GM19463 (cell line): Measurements from ENCODE around the gene NEIL3.

Experiments used
- ATAC-seq: cut with Tn5 transposase; IDR thresholded peaks from one replicate; pipeline ENCODE4 v1.9.1; 2021; ENCODE audit warnings: mild to moderate bottlenecking, moderate library complexity; ENCODE audit not compliant: unreplicated experiment

The NEIL3 gene, protein sequence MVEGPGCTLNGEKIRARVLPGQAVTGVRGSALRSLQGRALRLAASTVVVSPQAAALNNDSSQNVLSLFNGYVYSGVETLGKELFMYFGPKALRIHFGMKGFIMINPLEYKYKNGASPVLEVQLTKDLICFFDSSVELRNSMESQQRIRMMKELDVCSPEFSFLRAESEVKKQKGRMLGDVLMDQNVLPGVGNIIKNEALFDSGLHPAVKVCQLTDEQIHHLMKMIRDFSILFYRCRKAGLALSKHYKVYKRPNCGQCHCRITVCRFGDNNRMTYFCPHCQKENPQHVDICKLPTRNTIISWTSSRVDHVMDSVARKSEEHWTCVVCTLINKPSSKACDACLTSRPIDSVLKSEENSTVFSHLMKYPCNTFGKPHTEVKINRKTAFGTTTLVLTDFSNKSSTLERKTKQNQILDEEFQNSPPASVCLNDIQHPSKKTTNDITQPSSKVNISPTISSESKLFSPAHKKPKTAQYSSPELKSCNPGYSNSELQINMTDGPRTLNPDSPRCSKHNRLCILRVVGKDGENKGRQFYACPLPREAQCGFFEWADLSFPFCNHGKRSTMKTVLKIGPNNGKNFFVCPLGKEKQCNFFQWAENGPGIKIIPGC

DNA sequence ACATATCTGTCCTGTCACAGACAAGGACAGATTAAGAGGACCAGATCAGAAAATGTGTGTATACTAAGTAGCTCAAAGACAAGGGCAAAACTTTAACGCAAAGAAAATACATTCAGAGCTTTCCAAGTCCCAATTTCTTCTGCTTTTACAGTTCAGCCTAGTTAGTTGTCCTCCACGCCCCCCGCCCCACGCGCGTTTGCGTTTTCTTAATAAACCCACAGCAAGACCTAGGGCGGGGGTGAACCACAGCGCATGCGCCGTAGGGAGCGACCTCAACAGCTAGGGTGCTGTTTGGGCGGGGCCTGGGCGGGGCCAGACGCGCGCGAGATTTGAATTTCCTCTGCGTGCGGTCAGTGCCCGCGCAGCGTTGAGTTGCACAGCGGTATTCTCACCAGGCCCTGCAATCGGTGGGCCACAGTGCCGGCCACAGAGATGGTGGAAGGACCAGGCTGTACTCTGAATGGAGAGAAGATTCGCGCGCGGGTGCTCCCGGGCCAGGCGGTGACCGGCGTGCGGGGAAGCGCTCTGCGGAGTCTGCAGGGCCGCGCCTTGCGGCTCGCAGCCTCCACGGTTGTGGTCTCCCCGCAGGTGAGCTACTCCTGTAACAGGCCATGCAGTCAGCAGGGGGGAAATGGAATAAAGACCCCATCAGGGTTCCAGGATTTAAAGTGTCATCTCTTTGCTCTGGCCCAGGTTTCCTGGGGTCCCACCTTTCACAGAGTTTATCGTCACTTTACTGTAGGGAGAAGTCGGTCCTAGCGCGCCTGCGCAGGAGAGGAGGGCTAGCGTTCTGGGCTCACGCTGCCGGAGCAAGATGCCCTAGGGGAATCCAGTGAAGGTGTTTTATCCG lies at the start of gene NEIL3:
NEIL3 (plus strand) TSS at position 353 of the 850 bp plus-strand sequence; CDS start at position 433, 80 bp downstream.
- peak; percentile 87 for ATAC-seq

DNA sequence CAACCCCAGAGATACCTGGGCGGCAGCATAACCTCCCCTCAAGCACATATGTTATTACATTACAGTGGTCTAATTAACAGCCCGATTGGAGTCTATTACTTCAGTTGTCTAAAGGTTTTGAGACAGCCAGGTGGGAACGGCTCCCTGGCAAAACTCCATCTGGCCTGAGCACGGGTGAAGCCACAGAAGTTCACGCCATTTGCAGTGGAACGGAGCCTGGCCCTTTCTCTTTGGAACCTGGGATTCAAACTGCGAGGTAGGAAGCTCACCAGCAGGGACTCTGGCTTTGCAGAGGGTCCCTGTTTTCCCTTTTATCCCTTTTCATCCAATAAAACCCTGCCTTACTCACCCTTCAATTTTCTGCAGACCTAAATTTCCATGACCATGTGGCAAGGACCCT lies 45.9 kb upstream of the NEIL3 start:
- no peak for ATAC-seq

DNA sequence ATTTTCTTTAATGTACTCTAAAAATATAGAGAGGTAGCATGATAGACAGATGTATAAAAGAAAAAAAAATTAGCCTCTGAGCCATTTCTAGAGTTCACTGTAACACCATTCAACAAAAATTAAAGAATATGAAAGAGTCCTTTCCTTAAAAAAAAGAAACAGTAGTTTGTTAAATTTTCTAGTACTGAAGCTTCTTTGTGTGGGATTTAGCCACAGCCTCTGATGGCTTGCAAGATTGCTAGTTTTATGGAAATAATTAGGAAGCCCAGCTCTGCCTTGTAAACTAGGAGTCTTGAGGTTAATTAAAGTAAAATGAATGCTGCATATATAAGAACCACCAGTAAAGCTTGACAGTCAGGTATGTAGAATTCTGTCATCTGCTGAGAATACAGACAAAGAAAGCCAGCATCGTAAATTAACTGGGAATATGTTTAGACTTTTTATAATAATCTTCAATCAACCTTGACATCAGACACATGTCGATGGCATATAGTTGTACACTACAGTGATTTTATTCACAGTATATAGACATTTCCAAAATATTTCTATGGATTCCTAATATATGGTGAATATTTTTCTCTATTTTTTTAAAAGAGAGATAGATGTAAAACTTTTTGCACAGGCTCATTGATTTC lies 44.8 kb upstream of the NEIL3 start:
- no peak for ATAC-seq

DNA sequence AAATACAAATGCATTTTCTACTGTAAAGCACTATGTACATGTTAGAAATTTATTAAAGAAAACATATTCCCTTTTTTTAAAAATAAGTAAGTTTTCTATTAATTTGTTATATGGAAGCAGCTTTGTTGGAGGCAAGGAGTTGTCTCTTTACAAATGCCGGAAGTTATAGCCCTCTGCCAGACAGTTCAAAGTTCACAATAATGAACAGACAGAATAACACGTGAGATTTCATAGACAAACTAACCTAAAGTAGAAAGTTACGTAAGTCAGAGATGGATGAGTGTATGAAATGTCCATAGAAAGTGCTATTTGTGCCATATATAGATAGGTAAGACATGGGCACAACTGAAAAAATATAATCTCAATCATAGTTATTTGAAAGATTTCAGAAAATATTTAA lies 43.9 kb upstream of the NEIL3 start:
- ATAC-seq: no peak

DNA sequence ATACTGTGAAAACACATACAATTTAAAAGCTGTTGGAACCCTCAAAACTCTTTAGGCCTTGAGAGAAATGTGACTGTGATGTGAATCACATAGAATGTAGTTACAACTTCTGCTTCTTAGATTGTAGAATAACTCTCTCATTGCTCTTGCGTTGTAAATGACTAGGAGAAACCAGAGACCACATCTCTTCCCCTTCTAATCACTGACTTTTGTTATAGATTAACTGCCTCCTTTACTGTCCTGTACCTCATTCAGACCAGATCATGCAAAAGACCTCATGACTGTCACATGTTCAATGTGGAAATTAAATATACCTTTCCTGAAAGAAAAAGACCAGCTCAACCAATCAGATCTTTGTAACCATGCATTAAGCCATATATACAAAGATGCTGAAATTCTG lies 43.2 kb upstream of the NEIL3 start:
- ATAC-seq: peak; percentile 69

DNA sequence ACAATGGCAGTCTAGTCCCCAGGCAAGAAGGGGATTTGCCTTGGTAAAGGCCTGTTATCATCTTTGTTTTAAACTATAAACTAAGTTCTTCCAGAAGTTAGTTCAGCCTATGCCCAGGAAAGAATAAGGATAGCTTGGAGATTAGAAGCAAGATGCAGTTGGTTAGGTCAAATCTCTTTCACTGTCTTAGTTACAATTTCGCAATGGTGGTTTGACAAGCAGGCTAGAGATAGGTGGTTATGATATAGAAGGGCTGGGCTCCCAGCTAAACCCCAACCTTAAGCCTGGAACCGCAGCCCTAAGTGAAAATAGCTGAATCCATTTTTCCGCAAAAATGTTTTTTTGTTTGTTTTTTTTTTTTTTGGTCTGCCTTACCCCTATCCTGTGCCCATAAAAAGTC lies 41.8 kb upstream of the NEIL3 start:
- no peak for ATAC-seq

DNA sequence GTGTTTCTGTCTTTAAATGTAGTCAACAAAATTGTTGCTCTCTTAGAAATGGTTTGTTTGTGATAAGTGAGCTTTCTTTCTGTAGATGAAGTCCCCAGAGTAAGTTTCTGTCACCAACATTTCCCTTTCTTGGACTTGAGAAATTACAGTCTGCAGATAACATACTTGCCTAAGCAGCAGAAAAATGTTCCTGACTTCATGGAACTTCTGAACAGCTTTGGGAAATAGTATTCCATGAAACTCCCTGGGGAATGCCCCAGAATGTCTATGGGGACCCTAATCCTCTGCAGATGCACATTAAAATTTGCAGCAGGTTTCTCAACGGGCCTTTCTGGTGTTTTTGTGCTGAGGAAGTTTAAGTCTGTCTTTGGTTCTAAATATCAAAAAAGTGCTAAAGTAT lies 38.6 kb upstream of the NEIL3 start:
- ATAC-seq: no peak

DNA sequence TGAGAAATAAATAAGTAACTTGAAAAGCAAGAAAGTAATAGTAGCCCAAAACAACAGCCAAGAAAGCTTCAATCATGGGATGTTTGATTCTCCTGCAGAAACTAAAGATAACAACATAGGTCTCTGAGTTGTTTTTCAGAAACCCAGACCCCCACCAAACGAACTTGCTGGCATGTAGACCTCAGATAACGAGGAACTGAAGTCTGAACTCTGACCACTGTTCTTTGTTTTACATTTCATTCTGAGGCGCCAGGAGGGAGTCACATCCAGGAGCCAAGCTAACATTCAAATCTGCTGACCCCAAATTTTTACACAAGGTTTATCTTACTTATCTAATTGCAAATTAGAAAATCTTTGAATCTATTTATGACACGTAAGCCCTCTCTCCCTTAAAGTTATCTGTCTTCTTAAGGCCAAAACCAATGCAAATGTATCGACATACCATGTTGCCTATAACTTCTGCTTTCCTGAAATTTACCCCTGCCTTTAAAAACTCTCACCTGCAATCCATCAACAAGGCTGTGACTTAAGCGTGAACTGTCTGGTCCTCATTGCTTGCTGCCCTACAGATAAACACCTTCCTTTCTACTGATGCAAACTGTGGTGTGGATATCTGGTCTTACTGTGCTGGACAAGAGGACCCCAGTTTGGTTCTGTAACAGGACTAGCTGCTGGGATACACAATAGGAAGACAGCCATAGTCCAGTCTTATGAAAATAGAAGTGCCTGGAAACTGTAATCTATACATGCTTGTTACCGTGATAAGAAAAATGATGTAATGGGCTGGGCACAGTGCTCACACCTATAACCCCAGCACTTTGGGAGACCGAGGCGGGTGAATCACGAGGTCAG lies 37.5 kb upstream of the NEIL3 start:
- no peak for ATAC-seq

DNA sequence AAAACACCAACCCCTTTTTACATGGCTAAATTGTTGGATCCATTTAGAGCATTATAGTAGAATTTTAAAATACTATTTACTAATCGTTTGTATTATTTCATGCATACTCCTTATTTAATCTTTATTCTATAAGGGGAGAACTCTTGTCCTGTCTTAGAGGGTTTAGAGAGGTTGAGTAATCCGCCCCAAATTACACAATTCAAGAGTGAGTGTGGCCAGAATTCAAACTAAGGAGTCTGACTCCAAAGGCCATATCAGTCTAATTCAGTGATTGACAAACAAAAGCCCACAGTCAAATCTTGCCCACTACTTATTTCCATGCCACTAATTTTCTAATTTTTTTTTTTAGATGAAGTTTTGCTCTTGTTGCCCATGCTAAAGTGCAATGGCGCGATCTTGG lies 33.7 kb upstream of the NEIL3 start:
- ATAC-seq: no peak

DNA sequence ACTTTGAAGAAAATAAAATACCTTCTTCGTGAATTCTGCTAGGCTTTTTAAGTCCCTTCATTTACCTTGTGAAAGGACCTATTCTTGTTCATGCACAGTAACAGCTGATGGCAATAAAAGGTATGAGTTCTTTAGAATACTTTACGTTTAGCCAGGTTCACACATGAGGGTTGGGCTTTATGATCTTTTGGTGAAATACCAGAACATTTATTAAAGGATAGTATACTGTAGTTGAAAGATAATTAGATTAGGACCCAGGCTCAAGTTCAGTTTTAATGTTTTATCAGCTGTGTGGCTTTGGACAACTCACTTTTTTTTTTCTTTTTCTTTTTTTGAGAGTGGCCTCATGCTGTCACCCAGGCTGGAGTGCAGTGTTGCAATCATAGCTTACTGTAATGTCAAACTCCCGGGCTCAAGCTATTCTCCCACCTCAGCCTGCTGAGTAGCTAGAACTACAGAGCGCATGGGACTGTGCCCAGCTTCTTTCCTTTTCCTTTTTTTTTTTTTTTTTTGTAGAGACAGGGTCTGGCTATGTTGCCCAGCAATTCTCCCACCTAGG lies 28.2 kb upstream of the NEIL3 start:
- ATAC-seq: no peak

DNA sequence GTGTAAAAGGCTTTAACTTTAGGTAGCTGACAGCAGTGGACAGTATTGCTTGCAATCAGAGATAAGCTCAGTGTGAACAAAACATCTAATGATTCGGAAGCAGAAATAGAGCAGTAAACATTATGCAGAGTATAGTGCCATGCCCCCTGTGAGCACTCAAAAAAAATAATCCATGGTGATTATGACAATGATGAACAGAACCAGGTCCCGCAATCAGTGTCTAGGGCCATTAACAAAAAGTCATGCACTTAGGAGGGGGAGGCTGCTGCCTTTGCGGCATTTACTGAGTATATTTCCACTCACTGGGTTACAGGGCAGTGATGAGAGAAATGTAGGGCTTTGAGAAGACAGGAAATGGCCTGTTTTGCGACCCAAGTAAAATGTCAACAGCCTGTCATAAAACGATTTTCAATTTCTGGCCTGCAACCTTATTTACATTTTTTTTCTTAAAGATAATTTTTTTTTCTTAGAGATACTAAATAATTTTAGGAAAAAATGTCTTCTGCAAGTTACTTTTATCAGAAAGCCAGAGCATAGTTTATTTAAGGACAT lies 27.3 kb upstream of the NEIL3 start:
- no peak for ATAC-seq

DNA sequence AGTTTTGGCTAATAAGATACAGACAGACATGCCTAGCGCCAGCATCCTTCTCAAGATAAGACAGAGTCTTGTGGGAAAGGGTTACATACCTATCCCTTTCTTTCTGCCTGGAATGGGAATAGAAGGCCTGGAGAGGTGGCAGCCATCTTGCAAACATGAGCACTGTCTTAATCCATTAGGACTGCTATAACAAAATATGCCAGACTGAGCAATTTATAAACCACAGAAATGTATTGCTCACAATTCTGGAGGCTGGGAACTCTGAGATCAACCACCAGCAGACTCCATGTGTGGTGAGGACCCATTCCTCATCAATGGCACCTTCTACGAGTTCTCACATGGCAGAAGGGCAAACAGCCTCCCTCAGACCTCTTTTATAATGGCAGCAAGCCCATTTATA lies 26.5 kb upstream of the NEIL3 start:
- no peak for ATAC-seq

DNA sequence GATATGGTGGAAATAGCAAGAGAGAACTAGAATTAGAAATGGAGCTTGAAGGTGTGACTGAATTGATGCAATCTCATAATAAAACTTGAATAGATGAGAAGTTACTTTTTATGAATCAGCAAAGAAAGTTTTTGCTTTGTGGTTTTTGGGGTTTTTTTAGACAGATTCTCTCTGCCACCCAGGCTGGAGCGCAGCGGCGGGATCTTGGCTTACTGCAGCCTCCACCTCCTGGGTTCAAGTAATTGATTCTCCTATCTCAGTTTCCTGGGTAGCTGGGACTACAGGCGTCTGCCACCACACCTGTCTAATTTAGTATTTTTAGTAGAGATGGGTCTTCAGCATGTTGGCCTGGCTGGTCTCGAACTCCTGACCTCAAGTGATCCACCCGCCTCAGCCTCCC lies 23.7 kb upstream of the NEIL3 start:
- ATAC-seq: no peak

DNA sequence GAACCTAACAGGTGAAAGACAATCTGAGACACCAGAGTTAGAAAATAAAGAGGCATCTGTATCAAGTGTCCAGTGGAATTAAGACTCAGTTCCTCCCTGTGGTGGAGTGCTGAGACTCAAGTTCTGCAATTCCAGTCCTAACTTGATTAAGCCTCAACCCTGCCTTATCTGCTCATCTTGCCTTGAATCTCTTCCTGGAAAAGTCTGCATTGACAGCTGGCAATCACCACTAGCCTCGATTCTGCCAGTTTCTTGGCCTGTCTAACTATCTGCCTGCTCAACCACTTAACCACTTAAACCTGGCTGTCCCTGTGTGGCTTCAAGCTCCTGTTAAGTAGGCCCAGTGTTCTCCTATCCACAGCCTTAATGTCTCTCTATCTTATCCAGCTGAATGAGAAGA lies 22.4 kb upstream of the NEIL3 start:
- ATAC-seq: no peak

DNA sequence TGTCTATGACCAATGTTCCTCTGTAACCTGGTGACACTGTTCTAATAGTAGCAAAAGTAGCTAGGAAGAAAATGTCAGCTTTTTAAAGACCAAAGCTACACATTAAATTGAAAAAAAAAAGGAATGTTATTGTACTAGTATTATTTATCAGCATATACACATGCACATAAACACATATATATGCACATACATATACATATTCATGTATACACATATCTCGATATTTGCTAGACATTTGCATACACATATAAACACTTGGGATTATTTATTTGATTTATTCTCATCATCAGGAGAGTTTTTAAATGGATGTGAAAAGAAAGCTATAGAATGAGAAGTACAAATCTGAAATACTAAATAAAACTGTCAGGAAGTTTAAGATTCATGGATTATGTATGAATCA lies 21.3 kb upstream of the NEIL3 start:
- ATAC-seq: no peak

DNA sequence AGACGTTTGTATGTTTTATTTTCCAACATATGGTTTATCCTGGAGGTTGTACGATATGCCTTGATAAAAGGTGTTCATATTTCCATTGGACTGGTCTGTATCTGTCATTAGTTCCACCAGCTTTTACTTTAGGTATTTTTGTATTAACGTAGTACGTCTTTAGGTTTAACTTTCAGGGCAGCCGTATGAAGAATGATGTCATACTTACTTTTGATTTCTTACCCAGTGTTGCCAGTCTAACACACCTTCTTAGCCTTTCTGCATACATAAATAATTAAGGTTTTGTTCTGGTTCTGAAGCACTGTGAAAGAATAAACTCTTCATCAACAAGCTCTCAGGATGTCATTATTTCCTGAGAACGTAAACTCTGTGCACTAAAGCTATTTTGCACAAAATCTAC lies 18.9 kb upstream of the NEIL3 start:
- ATAC-seq: no peak

DNA sequence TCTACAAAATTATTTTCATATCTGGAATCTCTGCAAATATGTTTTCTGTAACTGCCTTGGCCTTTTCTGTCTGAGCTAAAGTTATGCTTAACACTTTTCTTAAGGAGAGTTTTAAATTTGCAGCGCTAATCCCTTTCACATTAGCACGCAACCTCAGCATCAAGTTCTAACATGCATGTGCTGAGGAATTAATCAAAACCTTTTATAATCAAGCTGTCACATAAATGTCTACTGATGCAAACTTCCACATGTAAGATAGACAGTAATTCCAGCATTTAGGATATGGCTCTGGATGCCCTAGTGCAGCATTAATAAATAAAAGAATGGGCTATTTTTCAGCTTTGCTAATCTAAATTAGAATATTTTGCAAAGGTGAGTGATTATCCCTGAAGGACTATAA lies 17.5 kb upstream of the NEIL3 start:
- ATAC-seq: no peak

DNA sequence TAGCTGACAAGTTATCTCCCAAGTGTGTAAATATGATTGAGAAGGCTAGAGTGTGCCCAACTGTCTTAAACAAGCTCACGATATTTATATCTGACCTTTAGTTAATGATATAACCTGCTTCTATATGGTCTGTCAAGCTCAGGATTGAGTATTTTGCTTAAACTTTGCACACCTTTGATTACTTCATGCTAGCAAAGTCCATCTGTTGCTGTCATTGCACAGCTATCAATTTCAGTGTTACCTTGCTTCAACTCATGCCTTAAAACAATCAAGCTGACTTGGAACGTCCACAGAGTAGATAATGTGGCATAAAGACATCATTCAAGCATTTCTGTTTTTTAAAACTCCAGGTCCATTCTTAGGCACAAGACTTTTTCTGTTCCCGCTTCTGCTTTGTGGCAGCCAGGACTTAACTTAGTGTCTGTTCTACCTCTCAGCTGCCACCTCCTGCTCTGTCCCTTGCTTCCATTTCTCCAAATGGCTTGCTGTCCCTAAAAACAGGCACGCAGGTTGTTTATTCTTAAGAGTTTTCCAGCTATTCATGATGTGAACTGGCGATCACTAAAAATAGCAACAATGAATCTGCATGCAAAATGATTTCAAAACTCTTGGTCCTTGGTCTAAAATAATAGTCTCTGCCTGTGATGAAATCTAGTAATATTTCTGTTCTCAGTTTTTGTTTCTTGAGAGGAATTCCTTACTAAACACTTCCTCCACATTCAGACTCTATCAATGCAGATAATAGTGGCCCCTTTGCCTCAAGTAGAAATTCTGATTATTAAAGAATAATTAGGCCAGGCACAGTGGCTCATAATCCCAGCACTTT lies 16.3 kb upstream of the NEIL3 start:
- no peak for ATAC-seq
